ENCODE measurements around the gene APRT.
"Not testable (repeated sequence)": the region's sequence is repeated elsewhere in the genome, so short reads cannot be mapped to it uniquely, and the experiment has no call there.

APRT gene

GRCh38 chr16:88823646-88824045 is 11.9 kb upstream of the APRT start:
- DNase-seq (ENCODE audit: low read depth in 1 of 2, low spot score in 1 of 2), result not testable (repeated sequence)

DNA sequence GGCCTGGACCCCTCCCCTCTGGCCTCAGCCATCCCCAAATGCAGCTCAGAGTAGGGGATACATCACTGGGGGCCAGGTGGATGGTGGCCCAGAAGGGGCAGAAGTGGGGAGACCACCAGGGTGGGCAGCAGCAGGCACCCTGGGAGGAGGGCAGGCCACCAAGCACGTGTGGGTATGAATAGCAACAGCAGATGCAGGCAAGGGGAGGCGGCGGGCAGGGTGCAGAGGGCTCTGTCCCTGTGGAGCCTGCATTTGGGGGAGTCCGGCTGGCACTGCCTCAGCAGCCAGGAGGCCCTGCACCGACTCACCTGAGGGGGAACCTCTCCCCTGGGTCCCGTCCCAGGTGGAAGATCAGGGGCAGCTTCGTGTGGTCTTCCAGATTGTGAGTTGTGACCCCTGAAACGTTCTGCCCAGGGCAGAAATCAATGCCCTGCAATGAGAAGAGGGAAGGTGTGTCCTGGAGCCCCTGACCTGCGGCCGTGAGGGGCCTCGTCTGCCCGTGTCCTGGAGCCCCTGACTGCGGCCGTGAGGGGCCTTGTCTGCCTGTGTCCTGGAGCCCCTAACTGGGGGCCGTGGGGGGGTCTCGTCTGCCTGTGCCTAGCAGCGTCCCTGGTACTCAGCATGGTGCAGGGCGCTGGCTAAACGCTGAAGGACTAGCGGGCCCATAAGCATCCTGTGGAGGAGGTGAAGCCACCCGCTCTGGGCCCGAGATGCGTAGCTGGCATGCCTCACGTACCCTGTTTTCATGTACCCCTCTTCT is 10.7 kb upstream of the APRT start:
- no peak for DNase-seq (ENCODE audit: low read depth in 1 of 2, low spot score in 1 of 2)

DNA sequence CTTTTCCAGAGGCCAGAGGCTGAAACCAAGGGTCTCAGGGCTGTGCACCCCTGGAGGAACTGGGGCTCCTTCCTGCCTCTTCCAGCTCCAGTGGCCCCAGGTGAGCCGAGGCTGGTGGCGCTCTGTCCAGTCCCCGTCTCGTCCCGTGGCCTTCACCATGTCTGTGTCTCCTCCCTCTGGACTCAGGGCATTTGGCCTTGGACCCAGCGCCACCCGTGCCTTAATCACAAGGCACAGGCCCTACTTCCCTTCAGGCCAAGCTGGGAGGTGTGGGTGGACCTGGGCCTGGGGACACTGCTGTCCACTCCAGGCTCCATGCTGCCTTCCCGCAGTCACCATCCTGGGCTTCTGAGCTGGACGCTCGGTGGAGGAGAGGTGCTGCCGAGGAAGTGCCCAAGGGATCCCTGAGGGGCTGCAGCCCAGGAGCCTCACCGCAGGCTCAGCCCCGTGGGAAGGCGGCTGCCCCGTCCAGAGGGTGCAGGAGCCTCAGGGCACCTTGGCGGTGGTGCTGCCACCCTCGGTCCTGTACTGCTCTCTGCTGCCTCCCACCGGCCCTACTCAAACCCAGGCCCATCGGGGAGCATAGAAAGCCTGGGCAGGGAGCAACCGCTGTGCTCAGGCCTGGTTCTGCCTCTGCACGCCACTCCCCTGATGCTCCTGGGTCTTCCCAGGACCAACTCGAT is 9.6 kb upstream of the APRT start:
- DNase-seq (ENCODE audit: low read depth in 1 of 2, low spot score in 1 of 2), result no peak

GRCh38 chr16:88820385-88821025 is 8.8 kb upstream of the APRT start:
- no peak for DNase-seq (ENCODE audit: low read depth in 1 of 2, low spot score in 1 of 2)

DNA sequence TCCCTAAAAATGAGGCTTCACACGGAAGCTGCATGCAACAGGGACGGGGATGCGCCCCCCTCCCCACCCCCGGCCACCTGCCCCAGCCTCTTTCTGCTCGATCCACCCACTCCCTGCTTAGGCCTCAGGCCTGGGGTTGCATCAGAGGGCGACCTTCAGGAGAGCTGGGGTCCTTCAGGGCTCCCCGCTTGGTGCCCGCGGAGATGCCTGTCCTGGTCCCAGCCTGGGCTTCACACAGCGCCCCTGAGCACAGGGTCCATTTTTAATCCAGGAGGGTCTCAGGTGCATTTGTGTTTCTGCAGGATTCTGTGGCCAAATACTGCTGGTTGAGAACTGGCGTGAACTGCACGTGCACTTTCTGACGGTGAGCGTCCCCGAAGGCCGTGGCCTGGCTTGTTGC is 7.4 kb upstream of the APRT start:
- no peak for DNase-seq (ENCODE audit: low read depth in 1 of 2, low spot score in 1 of 2)

- DNase-seq (ENCODE audit: low read depth in 1 of 2, low spot score in 1 of 2), result no peak
These were observed 6.8 kb upstream of the APRT start for GRCh38 chr16:88818575-88818874.

DNA sequence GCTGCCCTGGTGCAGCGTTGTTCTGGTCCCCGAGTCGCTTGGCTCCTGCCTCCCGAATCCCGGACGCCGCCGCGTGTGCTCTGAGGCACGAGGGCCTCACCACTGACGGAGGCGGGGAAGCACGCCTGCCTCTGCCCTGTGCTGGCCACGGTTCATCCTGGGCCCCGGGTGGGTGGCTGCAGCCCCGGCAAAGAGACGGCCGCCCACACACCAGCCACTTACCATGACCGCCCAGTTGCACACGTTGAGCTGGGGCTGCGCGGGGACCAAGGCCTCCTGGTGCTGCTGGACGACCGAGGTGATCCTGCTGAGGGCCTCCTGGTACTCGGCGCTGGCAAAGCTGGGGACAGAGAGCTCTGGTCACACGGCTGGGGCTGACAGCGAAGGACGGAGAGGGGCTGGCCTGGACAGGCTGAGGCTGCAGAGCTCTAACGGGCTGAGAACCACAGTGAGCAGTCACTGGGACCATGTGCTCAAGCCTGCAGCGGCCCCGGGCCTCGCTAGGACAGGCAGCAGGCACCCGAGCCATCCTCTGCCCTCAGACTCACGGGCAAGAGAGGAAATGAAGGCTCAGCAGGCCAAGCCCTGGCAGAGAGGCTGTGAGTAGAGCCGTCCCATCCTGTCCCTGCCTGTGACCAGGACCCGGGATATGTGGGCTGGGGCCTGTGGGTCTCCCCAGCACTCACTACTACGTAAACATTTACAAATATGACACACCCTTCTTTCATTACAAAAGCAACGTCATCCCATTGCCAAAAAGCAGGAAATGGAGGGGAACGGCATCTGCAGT is 6.3 kb upstream of the APRT start:
- no peak for DNase-seq (ENCODE audit: low read depth in 1 of 2, low spot score in 1 of 2)

DNA sequence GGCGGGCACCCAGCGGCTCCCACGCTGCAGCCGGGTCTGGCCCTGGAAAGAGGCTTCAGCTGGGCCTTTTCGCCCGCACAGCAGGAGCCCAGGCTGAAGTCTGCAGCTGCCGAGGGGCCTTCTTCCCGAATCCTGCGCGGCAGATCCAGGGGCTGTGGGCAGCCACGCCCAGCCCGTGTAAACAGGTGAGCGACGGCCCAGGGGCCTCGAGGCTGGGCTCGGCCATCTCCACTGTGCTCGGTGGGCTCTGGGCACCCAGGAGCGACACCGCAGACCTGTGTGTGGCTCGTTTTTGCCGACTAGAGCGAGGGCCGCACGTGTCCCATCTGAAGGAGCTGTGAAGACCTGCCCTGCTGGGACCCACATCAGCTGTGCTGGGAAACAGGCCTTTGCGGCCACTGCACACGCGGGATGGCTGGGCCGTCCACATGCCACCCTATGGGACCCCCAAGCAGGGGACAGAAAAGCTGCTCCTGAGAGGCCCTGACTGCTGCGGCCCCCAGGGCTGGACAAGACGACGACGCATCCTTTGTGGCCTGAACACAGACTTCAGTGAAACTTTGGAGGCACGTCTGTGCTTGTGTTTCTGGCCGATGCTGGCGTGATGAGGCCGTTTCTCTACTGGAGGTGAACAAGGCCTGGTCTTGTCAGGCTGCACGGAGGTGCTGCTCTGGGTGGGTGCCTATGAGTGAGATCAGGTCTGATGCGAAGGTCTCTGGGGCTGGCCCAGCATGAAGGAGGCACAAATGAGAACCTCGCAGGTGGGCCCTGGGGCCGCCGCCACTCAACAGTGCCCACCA is 5.2 kb upstream of the APRT start:
- DNase-seq (ENCODE audit: low read depth in 1 of 2, low spot score in 1 of 2), result no peak

GRCh38 chr16:88815901-88816589 is 4.3 kb upstream of the APRT start:
- DNase-seq (ENCODE audit: low read depth in 1 of 2, low spot score in 1 of 2), result no peak

- DNase-seq (ENCODE audit: low read depth in 1 of 2, low spot score in 1 of 2), result no peak
These were observed 3.5 kb upstream of the APRT start for GRCh38 chr16:88815227-88815626.

DNA sequence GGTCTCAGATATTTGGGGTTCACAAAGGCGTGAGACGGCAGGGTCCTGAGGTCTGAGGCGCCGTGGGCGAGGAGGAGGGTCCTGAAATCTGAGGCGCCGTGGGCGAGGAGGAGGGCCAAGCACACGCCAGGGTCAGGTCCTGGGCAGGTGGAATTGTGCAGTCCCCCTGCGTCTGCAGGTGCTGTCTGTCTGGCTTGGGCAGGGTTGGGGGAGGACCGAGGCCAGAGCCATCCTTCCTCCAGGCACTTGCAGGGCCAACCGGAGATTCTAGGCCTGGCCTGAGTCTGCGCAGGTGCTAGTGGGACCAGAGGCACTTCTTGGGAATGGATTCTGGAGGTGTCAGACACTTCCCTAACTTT is 2.4 kb upstream of the APRT start:
- no peak for DNase-seq (ENCODE audit: low read depth in 1 of 2, low spot score in 1 of 2)

DNA sequence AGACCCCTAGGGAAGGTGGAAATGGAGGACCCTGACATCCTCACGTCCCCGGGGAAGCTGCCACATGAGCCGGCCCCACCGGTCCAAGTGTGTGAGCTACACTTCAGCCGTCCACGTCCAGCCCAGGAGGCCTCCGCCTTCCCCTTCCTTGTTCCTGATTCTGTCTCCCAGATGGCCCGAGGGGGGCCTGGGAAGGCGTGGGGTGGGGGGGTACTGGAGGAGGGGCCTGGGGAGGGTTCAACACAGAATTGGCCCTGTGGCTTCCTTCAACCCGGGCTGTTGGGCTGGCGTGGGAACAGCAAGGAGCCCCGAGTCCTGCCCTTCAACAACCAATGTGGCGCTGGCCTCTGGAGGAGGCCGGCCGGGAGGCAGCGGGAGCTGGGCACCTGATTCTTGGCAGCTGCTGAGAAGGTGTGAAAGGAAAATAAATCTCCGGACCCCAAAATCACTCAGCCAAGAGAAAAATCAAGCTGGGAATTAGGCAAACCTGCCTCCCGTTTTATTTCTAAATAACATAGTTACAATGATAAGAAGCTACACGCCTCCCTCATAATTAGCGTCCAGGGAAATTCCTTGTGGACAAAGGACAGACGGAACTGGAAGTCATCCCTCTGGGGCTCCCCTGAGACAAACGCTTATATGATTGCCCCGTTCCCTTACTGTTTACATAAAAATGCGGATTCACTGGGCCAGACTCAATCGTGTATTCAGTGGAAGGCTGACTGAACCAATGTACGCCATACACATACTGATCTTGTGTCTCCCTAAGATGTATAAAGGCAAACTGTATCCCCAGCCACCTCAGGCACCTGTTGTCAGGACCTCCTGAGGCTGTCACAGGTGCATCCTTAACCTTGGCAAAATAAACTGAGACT is 1.8 kb upstream of the APRT start:
- DNase-seq (ENCODE audit: low read depth in 1 of 2, low spot score in 1 of 2), result no peak

GRCh38 chr16:88812513-88813268 is 963 bp upstream of the APRT start:
- no peak for DNase-seq (ENCODE audit: low read depth in 1 of 2, low spot score in 1 of 2)

- peak in 1 of 2 donors; percentile 53 for DNase-seq (ENCODE audit: low read depth in 1 of 2, low spot score in 1 of 2)
These were observed 588 bp downstream of the APRT start for GRCh38 chr16:88810912-88811768.

GRCh38 chr16:88810166-88810911 is 1.4 kb downstream of the APRT start:
- DNase-seq (ENCODE audit: low read depth in 1 of 2, low spot score in 1 of 2), result no peak

- no peak for DNase-seq (ENCODE audit: low read depth in 1 of 2, low spot score in 1 of 2)
These were observed 2.0 kb downstream of the APRT start for GRCh38 chr16:88809676-88810165.
